GM10266 (cell line): ENCODE data around the gene PCF11.
"Not testable (repeated sequence)": the region's sequence is repeated elsewhere in the genome, so short reads cannot be mapped to it uniquely, and the experiment has no call there.

Source experiments
- DNase-seq: peaks from one replicate; pipeline ENCODE4 v3.0.0; 2012; ENCODE audit errors: extremely low spot score
- CTCF ChIP-seq: IDR thresholded peaks from 2 replicates; pipeline ENCODE4 v1.5.1; 2012; ENCODE audit warnings: mild to moderate bottlenecking, low read depth; ENCODE audit not compliant: control insufficient read depth, insufficient read depth; ENCODE audit errors: missing control alignments

The PCF11 gene

GRCh38 chr11:83132191-83132590 lies 24.7 kb upstream of the PCF11 start:
- no peak for TF ChIP-seq CTCF
- no peak for DNase-seq

- not testable (repeated sequence) for DNase-seq
Observed at GRCh38 chr11:83133266-83133665, 23.7 kb upstream of the PCF11 start.

GRCh38 chr11:83139310-83139709 lies 17.6 kb upstream of the PCF11 start:
- no peak for DNase-seq
- no peak for TF ChIP-seq CTCF

- DNase-seq = no peak
- no peak for TF ChIP-seq CTCF
Observed at GRCh38 chr11:83140691-83141455, 16.1 kb upstream of the PCF11 start.

- no peak for DNase-seq
Observed at GRCh38 chr11:83147895-83148294, 9.0 kb upstream of the PCF11 start.

GRCh38 chr11:83150450-83150849 lies 6.5 kb upstream of the PCF11 start:
- TF ChIP-seq CTCF = no peak
- no peak for DNase-seq

More at GRCh38 chr11:83147895-83148294, 9.0 kb upstream of the PCF11 start:
- no peak for TF ChIP-seq CTCF

- no peak for DNase-seq
- TF ChIP-seq CTCF = no peak
Observed at GRCh38 chr11:83151274-83151977, 5.5 kb upstream of the PCF11 start.
